SK-N-SH treated with all-trans-retinoic acid at 6 μM for 48 hours (cell line): ENCODE results near the gene CDC20.

Experiments
- BACH2 ChIP-seq: fragments of 250-450 bp; sonication (Bioruptor Pico); IDR thresholded peaks from 2 replicates; pipeline ENCODE4 v1.9.0; 2021; ENCODE audit warnings: mild to moderate bottlenecking, borderline replicate concordance
- GLIS3 ChIP-seq: fragments of 250-450 bp; sonication (Bioruptor Pico); IDR thresholded peaks from 2 replicates; pipeline ENCODE4 v1.5.0; 2020; ENCODE audit warnings: mild to moderate bottlenecking, moderate library complexity
- RARB ChIP-seq: fragments of 250-450 bp; sonication (Bioruptor Pico); IDR thresholded peaks from 2 replicates; pipeline ENCODE4 v1.8.0; 2021; ENCODE audit warnings: mild to moderate bottlenecking, moderate library complexity
- ZNF70 ChIP-seq: fragments of 450-650 bp; formaldehyde crosslinking; IDR thresholded peaks from 2 replicates; pipeline ENCODE4 v1.5.0; 2020; ENCODE audit warnings: mild to moderate bottlenecking, moderate library complexity
- ZNF8 ChIP-seq: fragments of 450-650 bp; formaldehyde crosslinking; IDR thresholded peaks from 2 replicates; pipeline ENCODE4 v1.5.0; 2020; ENCODE audit warnings: mild to moderate bottlenecking, moderate library complexity

DNA sequence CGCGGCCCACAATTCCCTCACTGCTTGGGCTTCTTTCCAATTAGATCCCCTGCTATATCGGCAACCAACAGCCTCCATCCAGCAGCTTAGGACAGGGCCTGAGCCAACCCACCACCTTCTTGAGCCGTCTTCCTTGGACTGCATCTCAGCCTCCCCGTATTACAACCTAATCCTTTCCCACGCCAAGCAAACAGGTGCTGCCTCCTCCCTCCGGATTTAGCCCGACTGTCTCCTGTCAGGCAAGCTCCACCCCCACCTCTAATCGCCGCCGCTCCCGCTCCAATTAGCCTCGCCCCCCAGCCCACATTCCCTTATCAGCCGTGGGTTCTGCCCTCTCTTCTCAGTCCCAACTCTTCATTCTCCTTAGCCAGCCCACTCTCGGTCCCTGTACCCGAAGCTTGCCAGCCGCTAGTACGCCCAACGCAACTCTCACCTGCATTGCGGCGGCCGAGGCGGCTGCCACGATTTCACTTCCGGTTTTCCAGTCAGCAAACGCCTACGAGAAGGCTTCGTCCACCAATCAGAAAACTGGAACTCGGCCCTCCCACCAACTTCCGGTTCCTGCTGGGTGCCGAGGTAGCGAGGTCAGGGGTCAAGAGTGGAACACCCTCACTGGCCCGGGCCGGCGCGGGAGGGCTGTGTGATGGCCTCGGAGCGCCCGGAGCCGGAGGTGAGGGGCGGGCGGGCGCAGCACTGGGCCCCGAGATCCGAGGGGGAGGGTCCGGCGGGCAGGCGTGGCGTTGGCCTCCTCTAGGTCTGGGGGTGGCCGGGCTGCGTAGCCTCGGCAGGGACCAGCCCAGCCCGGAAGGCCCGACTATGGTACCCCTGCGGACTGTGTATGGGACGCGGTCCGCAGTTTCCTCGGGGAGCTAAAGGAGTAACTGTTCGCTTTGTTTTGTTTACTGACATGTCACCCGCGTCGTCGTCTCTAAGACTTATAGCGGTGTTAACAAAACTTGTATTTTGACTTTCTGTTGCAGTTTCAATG, 30.8 kb downstream of the CDC20 start, which contains the start of the genes MED8 and SZT2:
- TF ChIP-seq RARB: no peak
- TF ChIP-seq BACH2: no peak
- no peak for TF ChIP-seq ZNF8 (CRISPR knock-in tag)
- TF ChIP-seq GLIS3 (CRISPR knock-in tag): no peak
- TF ChIP-seq ZNF70 (CRISPR knock-in tag): no peak
